Loucy (cell line): ENCODE data around the gene TBCD.

Source experiments
- H2AFZ ChIP-seq: fragments of 200-600 bp; sonication (generic); 2 replicates; pipeline ENCODE4 v1.6.0; 2016; ENCODE audit warnings: antibody characterized with exemption, mild to moderate bottlenecking, low read length, moderate library complexity
- H3F3A ChIP-seq: fragments of 200-600 bp; 2 replicates; pipeline ENCODE4 v1.6.0; 2016; ENCODE audit warnings: antibody characterized with exemption, low read depth, mild to moderate bottlenecking
- H3K27me3 ChIP-seq: fragments of 200-600 bp; sonication (generic); 2 replicates; pipeline ENCODE4 v1.6.1; 2014; ENCODE audit warnings: low read length, mild to moderate bottlenecking; ENCODE audit not compliant: insufficient read depth, poor library complexity, severe bottlenecking
- H3K36me3 ChIP-seq: fragments of 200-600 bp; sonication (generic); 2 replicates; pipeline ENCODE4 v1.6.1; 2016; ENCODE audit warnings: low read length; ENCODE audit not compliant: insufficient read depth
- H3K4me1 ChIP-seq: fragments of 200-600 bp; sonication (generic); 2 replicates; pipeline ENCODE4 v1.5.1; 2014; ENCODE audit warnings: low read length, mild to moderate bottlenecking; ENCODE audit not compliant: insufficient read depth, poor library complexity, severe bottlenecking
- H3K4me2 ChIP-seq: fragments of 200-600 bp; sonication (generic); 2 replicates; pipeline ENCODE4 v1.6.0; 2014; ENCODE audit warnings: antibody characterized with exemption, low read length, low read depth, mild to moderate bottlenecking; ENCODE audit not compliant: poor library complexity, severe bottlenecking
- H3K4me3 ChIP-seq: fragments of 200-600 bp; sonication (generic); 2 replicates; pipeline ENCODE4 v1.5.1; 2014; ENCODE audit warnings: low read length, mild to moderate bottlenecking, mixed read lengths; ENCODE audit not compliant: poor library complexity, severe bottlenecking
- H3K79me2 ChIP-seq: fragments of 200-600 bp; sonication (generic); 2 replicates; pipeline ENCODE4 v1.6.1; 2014; ENCODE audit warnings: low read length; ENCODE audit not compliant: insufficient read depth
- H3K9ac ChIP-seq: fragments of 200-600 bp; sonication (generic); 2 replicates; pipeline ENCODE4 v1.6.0; 2014; ENCODE audit warnings: mild to moderate bottlenecking, low read depth, low read length, moderate library complexity; ENCODE audit not compliant: poor library complexity, severe bottlenecking
- H3K9me2 ChIP-seq: fragments of 200-600 bp; sonication (generic); replicated peaks from 2 replicates; pipeline ENCODE4 v1.6.1; 2016; ENCODE audit warnings: low read depth, low read length, mixed read lengths
- H3K9me3 ChIP-seq: fragments of 200-600 bp; sonication (generic); 2 replicates; pipeline ENCODE4 v1.6.1; 2014; ENCODE audit warnings: mild to moderate bottlenecking, antibody characterized with exemption, low read length, low read depth; ENCODE audit not compliant: insufficient read depth
- H4K20me1 ChIP-seq: fragments of 200-600 bp; sonication (generic); 2 replicates; pipeline ENCODE4 v1.6.0; 2014; ENCODE audit warnings: antibody characterized with exemption, low read length, mild to moderate bottlenecking; ENCODE audit not compliant: insufficient read depth, poor library complexity, severe bottlenecking
- EZH2phosphoT487 ChIP-seq: fragments of 200-600 bp; IDR thresholded peaks from 2 replicates; pipeline ENCODE4 v1.6.1; 2018; ENCODE audit warnings: antibody characterized with exemption, mild to moderate bottlenecking, moderate library complexity, borderline replicate concordance
- TF ChIP-seq, protein P1 (sequence below): fragments of 200-600 bp; sonication (generic); conservative IDR thresholded peaks from 2 replicates; pipeline ENCODE4 v1.5.1; 2014; ENCODE audit warnings: mild to moderate bottlenecking, antibody characterized with exemption, low read length

The TBCD gene

DNA sequence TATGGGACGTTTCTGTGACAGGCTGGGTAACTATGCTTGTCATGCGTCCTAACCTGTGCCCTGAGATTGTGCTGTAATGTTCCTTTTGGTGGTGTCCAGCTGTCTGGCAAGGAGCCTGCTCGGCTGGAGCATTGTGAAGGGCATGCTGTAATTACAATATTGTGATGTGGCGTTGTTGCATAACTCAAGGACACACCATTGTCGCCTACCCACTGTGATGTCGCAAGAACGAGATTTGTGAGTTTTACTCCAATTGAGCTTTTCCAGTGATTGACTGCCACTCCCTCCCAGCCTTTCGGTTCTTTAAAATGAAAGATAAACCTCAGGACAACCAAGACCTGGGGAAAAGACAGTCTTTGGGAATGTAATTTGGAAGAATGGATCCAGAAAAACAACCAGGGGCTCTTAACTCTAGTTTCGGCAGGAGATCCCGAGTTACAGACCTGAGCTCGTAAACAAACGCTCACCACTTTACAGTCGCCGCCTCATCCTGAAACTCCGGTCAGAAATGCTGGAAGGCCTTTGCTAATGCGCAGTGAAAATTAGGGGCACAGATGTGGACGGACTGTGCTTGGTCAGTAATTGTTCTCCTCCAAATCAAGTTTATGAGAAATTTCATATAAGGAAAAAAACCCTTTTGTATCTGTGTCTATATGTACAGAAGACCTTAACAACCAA, 86.7 kb downstream of the TBCD start:
- H2AFZ ChIP-seq = no peak overlapping the region
- H3K4me1 ChIP-seq = no peaks in the 10 kb centered on the region
- H3K79me2 ChIP-seq = no peaks in the 10 kb centered on the region
- H3F3A ChIP-seq = no peaks in the 10 kb centered on the region
- no peak overlapping the region for H3K4me3 ChIP-seq
- TF ChIP-seq, protein P1, sequence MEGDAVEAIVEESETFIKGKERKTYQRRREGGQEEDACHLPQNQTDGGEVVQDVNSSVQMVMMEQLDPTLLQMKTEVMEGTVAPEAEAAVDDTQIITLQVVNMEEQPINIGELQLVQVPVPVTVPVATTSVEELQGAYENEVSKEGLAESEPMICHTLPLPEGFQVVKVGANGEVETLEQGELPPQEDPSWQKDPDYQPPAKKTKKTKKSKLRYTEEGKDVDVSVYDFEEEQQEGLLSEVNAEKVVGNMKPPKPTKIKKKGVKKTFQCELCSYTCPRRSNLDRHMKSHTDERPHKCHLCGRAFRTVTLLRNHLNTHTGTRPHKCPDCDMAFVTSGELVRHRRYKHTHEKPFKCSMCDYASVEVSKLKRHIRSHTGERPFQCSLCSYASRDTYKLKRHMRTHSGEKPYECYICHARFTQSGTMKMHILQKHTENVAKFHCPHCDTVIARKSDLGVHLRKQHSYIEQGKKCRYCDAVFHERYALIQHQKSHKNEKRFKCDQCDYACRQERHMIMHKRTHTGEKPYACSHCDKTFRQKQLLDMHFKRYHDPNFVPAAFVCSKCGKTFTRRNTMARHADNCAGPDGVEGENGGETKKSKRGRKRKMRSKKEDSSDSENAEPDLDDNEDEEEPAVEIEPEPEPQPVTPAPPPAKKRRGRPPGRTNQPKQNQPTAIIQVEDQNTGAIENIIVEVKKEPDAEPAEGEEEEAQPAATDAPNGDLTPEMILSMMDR = no peak
- no peak for TF ChIP-seq EZH2phosphoT487
- H3K4me2 ChIP-seq = no peak overlapping the region
- H3K9me3 ChIP-seq = no peaks in the 10 kb centered on the region
- no peak overlapping the region for H3K9ac ChIP-seq
- no peaks in the 10 kb centered on the region for H4K20me1 ChIP-seq
- no peaks in the 10 kb centered on the region for H3K9me2 ChIP-seq
- peaks cover 21% of the 10 kb centered on the region; the same call in 1 of the 2 replicates for H3K36me3 ChIP-seq
- H3K27me3 ChIP-seq = no peaks in the 10 kb centered on the region

DNA sequence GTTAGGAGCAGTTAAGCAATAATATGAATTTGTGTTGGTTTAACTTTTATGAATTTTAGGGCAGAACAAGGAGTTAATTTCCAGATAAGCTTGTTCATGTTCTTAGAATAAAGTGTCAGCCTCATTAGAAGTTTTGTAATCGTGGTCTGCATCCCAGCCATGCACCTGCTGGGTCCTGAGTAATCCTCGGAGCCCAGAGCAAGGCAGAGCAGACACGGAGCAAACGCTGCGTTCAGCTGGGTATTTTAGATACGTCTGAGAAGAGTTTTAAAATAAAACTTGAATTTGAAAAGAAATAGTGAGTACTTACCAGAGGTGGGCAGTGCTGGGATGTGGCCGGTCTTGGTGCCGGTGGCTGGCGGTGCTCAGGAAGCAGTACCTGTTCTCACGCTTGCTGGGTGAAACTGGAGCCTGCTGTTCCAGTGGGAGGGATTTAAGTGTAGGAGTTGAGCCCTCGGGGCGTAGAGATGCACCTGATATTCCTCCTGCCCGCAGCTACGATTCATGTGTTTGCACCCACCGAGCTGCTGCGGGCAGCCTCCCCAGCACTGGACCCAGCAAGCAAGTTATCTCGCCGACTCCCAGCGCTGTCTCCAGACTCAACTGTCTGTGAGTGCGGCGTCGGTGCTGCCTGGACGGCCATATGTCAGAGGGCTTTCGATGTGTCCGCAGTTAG, 87.9 kb downstream of the TBCD start, which contains the start of gene ZNF750:
Gene ZNF750 (minus strand): TSS at position 406 of the 676 bp plus-strand sequence. CDS start 7,568 bp downstream, outside the sequence.
- H3F3A ChIP-seq = no peaks in the 10 kb centered on the region
- H2AFZ ChIP-seq = no peak within 1 kb of the TSS
- H3K9ac ChIP-seq = no peak within 1 kb of the TSS
- no peaks in the 10 kb centered on the region for H3K4me1 ChIP-seq
- H3K4me2 ChIP-seq = no peak within 1 kb of the TSS
- H3K36me3 ChIP-seq = peaks cover 19% of the 10 kb centered on the region; the same call in 1 of the 2 replicates
- TF ChIP-seq EZH2phosphoT487 = no peak
- TF ChIP-seq, protein P1 = no peak
- no peaks in the 10 kb centered on the region for H3K27me3 ChIP-seq
- H3K4me3 ChIP-seq = no peak within 1 kb of the TSS
- no peaks in the 10 kb centered on the region for H4K20me1 ChIP-seq
- H3K9me3 ChIP-seq = no peaks in the 10 kb centered on the region
- no peaks in the 10 kb centered on the region for H3K9me2 ChIP-seq
- H3K79me2 ChIP-seq = no peaks in the 10 kb centered on the region

- H3K9me3 ChIP-seq = no peaks in the 10 kb centered on the region
- H2AFZ ChIP-seq = no peak overlapping the region
- H3F3A ChIP-seq = no peaks in the 10 kb centered on the region
- H3K9ac ChIP-seq = no peak overlapping the region
- H3K9me2 ChIP-seq = no peaks in the 10 kb centered on the region
- no peak overlapping the region for H3K4me3 ChIP-seq
- H3K27me3 ChIP-seq = no peaks in the 10 kb centered on the region
- TF ChIP-seq, protein P1 = no peak
- TF ChIP-seq EZH2phosphoT487 = no peak
- H3K4me2 ChIP-seq = no peak overlapping the region
- no peaks in the 10 kb centered on the region for H4K20me1 ChIP-seq
- H3K4me1 ChIP-seq = no peaks in the 10 kb centered on the region
- peaks cover 19% of the 10 kb centered on the region; the same call in 1 of the 2 replicates for H3K36me3 ChIP-seq
- no peaks in the 10 kb centered on the region for H3K79me2 ChIP-seq
Observed at GRCh38 chr17:82840431-82840831, 88.6 kb downstream of the TBCD start.
